GM18870 (cell line): ENCODE measurements around the gene PTPRN2.

Experiments used
- ATAC-seq: cut with Tn5 transposase; IDR thresholded peaks from one replicate; pipeline ENCODE4 v1.9.1; 2021; ENCODE audit warnings: moderate library complexity; ENCODE audit not compliant: unreplicated experiment

Gene PTPRN2

GRCh38 chr7:158329686-158330085 is 257.9 kb downstream of the PTPRN2 start:
- no peak for ATAC-seq

- no peak for ATAC-seq
Measured at GRCh38 chr7:158329014-158329610, 258.5 kb downstream of the PTPRN2 start.

- ATAC-seq = no peak
Measured at GRCh38 chr7:158328376-158329013, 259.1 kb downstream of the PTPRN2 start.

GRCh38 chr7:158327571-158328180 is 259.9 kb downstream of the PTPRN2 start:
- no peak for ATAC-seq

GRCh38 chr7:158327012-158327411 is 260.6 kb downstream of the PTPRN2 start:
- no peak for ATAC-seq

- ATAC-seq = no peak
Measured at GRCh38 chr7:158325530-158326381, 261.9 kb downstream of the PTPRN2 start.

- ATAC-seq = no peak
Measured at GRCh38 chr7:158324397-158325360, 262.9 kb downstream of the PTPRN2 start.

- no peak for ATAC-seq
Measured at GRCh38 chr7:158323741-158324396, 263.8 kb downstream of the PTPRN2 start.

GRCh38 chr7:158322616-158323530 is 264.8 kb downstream of the PTPRN2 start:
- ATAC-seq = no peak

- no peak for ATAC-seq
Measured at GRCh38 chr7:158321936-158322615, 265.5 kb downstream of the PTPRN2 start.

GRCh38 chr7:158321056-158321700 is 266.4 kb downstream of the PTPRN2 start:
- ATAC-seq = no peak

GRCh38 chr7:158320328-158320727 is 267.3 kb downstream of the PTPRN2 start:
- ATAC-seq = no peak

- ATAC-seq = no peak
Measured at GRCh38 chr7:158318511-158318913, 269.1 kb downstream of the PTPRN2 start.

GRCh38 chr7:158317238-158318205 is 270.1 kb downstream of the PTPRN2 start:
- no peak for ATAC-seq

- no peak for ATAC-seq
Measured at GRCh38 chr7:158316466-158317031, 271.1 kb downstream of the PTPRN2 start.

- ATAC-seq = no peak
Measured at GRCh38 chr7:158315881-158316280, 271.7 kb downstream of the PTPRN2 start.
